Kidney (tissue), 14 donors: ENCODE measurements around the gene JARID2. TPM values are rescaled to one million over a fixed set of nuclear protein-coding genes. Genes with fewer than 3 reads are reported as not detected.

ENCODE experiments used
- DNase-seq, 5 donors: peaks; one replicate each; pipeline ENCODE4 v3.0.0-alpha.2; 2013 to 2020
- FAIRE-seq: peaks from 2 replicates; lab custom pipeline; 2012; peaks lifted over from hg19 to GRCh38; lab: Jason Lieb, UNC
- H3K27ac ChIP-seq, 2 donors: one replicate each; pipeline ENCODE4 v1.7.0; 2013; ENCODE audit warnings: low read depth in 2 of 2, low read length in 2 of 2, inconsistent platforms in 1 of 2
- H3K27me3 ChIP-seq: one replicate; pipeline ENCODE4 v1.7.1; 2013; ENCODE audit warnings: low read length, inconsistent platforms; ENCODE audit not compliant: control insufficient read depth, insufficient read depth
- H3K36me3 ChIP-seq, 3 donors: one replicate each; pipeline versions ENCODE4 v1.7.0 to v1.7.1; 2013; ENCODE audit warnings: low read length in 3 of 3, control low read depth in 1 of 3, inconsistent platforms in 1 of 3; ENCODE audit not compliant: insufficient read depth in 3 of 3, control insufficient read depth in 2 of 3
- H3K4me1 ChIP-seq, 3 donors: one replicate each; pipeline versions ENCODE4 v1.7.0 to v1.7.1; 2013; ENCODE audit warnings: low read length in 3 of 3, inconsistent platforms in 1 of 3, low read depth in 1 of 3; ENCODE audit not compliant: control insufficient read depth in 2 of 3, insufficient read depth in 2 of 3
- H3K4me3 ChIP-seq, 3 donors: one replicate each; pipeline versions ENCODE4 v1.7.0 to v1.8.1; 2013; ENCODE audit warnings: low read length in 3 of 3, control low read depth in 1 of 3, inconsistent platforms in 1 of 3
- H3K9ac ChIP-seq, 3 donors: one replicate each; pipeline versions ENCODE4 v1.7.0 to v1.7.1; 2013; ENCODE audit warnings: low read length in 3 of 3, control low read depth in 1 of 3, inconsistent platforms in 1 of 3
- H3K9me3 ChIP-seq, 3 donors: one replicate each; pipeline versions ENCODE4 v1.7.0 to v1.7.1; 2013; ENCODE audit warnings: low read length in 3 of 3, control low read depth in 1 of 3, inconsistent platforms in 1 of 3; ENCODE audit not compliant: control insufficient read depth in 2 of 3, insufficient read depth in 1 of 3
- CTCF ChIP-seq: IDR thresholded peaks from 3 replicates; pipeline ENCODE4 v1.5.1; 2012; ENCODE audit warnings: mild to moderate bottlenecking, moderate library complexity, borderline replicate concordance; ENCODE audit not compliant: insufficient read depth; ENCODE audit errors: extremely low read depth
- intact Hi-C: fragments of 100-400 bp; cut with DNase I; formaldehyde crosslinking; loops from one replicate; pipeline ENCODE4 v1.11.1; 2022
- polyA plus RNA-seq: library from polyadenylated mRNA; stranded (reverse); fragments of 350-450 nt; fragmentation: Illumina TruSeq; extraction: RNeasy Lipid Tissue Mini Kit (QIAGEN cat#74804); gene quantifications from one replicate; pipeline ENCODE4 v1.2.3, GENCODE V29; 2014; ENCODE audit warnings: low read depth, low replicate concordance; ENCODE audit not compliant: insufficient read depth
- total RNA-seq: library from RNA; stranded (reverse); fragmentation: NEBNext Ultra II Directional; extraction: Animal tissue kit (Norgen Biotek cat#: 25700); gene quantifications from one replicate; pipeline ENCODE4 v1.2.1, GENCODE V29; 2021
- donor health status: control.
- donor health status: control.
- donor health status: control.
- donor health status: control.
- donor health status: control.
- donor health status: DM: yes; HTN: yes; CAD: no.
- donor health status: Normal renal cell carcinoma (clear cell type).

The JARID2 gene
- total and polyA plus RNA-seq, 2 donors from 2014 or later: 1.8 to 12.3 TPM

GRCh38 chr6:15512721-15513120 is 266.9 kb downstream of the JARID2 start:
- peak in 1 of 5 donors; percentile 24 for DNase-seq
- Histone ChIP-seq H3K9me3 (no peaks in the 10 kb centered on the region), H3K27ac (no peak overlapping the region), H3K27me3 (no peaks in the 10 kb centered on the region), H3K36me3 (peaks cover 0 to 11% (median 3%) of the 10 kb centered on the region in 3 donors), H3K9ac (no peak overlapping the region), H3K4me3 (no peak overlapping the region), H3K4me1 (no peaks in the 10 kb centered on the region)
- intact Hi-C loops: no loop called here
- FAIRE-seq: no peak
- no peak for TF ChIP-seq CTCF

DNA sequence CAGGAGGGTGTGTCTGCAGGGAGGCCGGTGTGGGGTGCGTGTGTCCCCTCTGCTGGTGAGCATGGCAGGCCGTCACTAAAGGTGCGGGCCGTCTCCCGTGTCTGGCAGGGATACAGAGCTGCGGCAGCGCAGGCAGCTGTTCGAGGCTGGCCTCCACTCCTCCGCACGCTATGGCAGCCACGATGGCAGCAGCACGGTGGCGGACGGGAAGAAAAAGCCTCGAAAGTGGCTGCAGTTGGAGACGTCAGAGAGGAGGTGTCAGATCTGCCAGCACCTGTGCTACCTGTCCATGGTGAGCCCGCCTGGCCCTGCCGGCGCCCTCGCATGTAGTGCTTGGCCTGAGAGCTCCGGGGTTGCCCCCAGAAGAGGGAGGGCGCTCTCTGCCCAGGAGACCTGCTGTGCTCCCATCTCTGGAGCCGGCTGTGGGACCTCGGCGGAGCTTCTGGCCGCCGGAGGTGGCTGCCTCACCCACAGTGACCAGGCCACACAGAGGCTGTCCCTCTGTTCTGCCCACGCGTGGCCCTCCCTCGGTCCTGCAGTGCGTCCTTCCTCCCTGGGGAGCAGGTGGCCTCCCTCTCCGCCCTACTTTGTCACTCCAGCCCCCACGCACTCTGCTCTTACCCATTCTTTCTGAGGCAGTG is 267.4 kb downstream of the JARID2 start:
- Histone ChIP-seq H3K27me3 (no peaks in the 10 kb centered on the region), H3K4me3 (no peak overlapping the region)
- intact Hi-C loops: no loop called here

GRCh38 chr6:15513801-15514711 is 268.2 kb downstream of the JARID2 start:
- DNase-seq (peak in 4 of 5 donors; percentile 21 to 56 (median 37)), FAIRE-seq (no peak)
- intact Hi-C loops: no loop called here
- Histone ChIP-seq H3K9ac (no peak overlapping the region), H3K27ac (no peak overlapping the region), H3K4me1 (no peaks in the 10 kb centered on the region), H3K4me3 (no peak overlapping the region), H3K36me3 (peaks cover 0 to 9% (median 6%) of the 10 kb centered on the region in 3 donors), H3K27me3 (no peaks in the 10 kb centered on the region), H3K9me3 (no peaks in the 10 kb centered on the region)
- TF ChIP-seq CTCF: no peak

More for the DNA sequence above, 267.4 kb downstream of the JARID2 start:
- Histone ChIP-seq H3K9me3 (no peaks in the 10 kb centered on the region), H3K27ac (no peak overlapping the region), H3K9ac (no peak overlapping the region), H3K36me3 (peaks cover 0 to 11% (median 3%) of the 10 kb centered on the region in 3 donors), H3K4me1 (no peaks in the 10 kb centered on the region)
- TF ChIP-seq CTCF: no peak
- DNase-seq: peak in 3 of 5 donors; percentile 20 to 59 (median 40)
- FAIRE-seq: no peak
